ENCODE measurements around the gene CLBA1.
"Not testable (repeated sequence)": the region's sequence is repeated elsewhere in the genome, so short reads cannot be mapped to it uniquely, and the experiment has no call there.

- TF ChIP-seq FOXM1 (IDR thresholded peaks at IDR 0.05; ENCODE audit: borderline replicate concordance); BHLHE40 (IDR thresholded peaks at IDR 0.05; ENCODE audit: borderline replicate concordance); NFRKB (IDR thresholded peaks at IDR 0.05); FOXA1 (IDR thresholded peaks at IDR 0.05); CTBP1 (IDR thresholded peaks at IDR 0.05; ENCODE audit: borderline replicate concordance); ARNT (IDR thresholded peaks at IDR 0.05); PKNOX1 (IDR thresholded peaks at IDR 0.05); SP1 (IDR thresholded peaks at IDR 0.05); HDGF (IDR thresholded peaks at IDR 0.05; ENCODE audit: borderline replicate concordance): not testable (repeated sequence)
These were observed 47.9 kb downstream of the CLBA1 start for GRCh38 chr14:105033412-105033900.
